ENCODE results near the gene ITGA5. TPM values are rescaled to one million over a fixed set of nuclear protein-coding genes. Genes with fewer than 3 reads are reported as not detected.

ITGA5 gene
- total and polyA plus RNA-seq, 5 donors from 2014 or later: 18.6 to 57.4 (median 23.8) TPM

DNA sequence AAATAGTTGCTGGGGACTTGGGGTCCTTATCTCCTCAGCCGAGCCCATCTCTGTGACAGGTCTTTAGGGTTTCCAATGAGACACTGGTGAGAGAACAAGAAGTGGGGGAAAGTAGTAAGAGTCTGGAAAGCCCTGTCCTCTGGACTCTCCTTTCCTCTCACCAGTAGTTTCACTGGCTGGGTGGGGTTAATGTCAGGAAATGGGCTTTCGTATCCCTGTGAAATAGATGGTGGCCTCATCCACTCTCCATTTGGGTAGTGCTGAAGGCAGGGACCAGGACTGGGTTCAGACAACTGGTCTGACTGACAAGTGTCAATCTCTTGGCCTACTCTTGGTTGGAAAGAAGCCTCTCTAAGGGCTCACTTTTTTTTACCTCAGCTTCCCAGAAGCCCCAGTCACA, 42.1 kb downstream of the ITGA5 start:
- H3K27me3 ChIP-seq (ENCODE audit: control insufficient read depth, insufficient read depth, low read length): no peaks in the 10 kb centered on the region
- peak overlapping the region in 1 of 3 donors; percentile 36 for H3K27ac Mint-ChIP-seq
- H3K9me3 ChIP-seq (ENCODE audit: control insufficient read depth in 2 of 2, low read length in 2 of 2): no peaks in the 10 kb centered on the region
- no peak overlapping the region for H3K4me3 ChIP-seq (ENCODE audit: low read depth, low read length)
- ATAC-seq (ENCODE audit: low read depth in 2 of 2) (no peak), DNase-seq (no peak)
- no peaks in the 10 kb centered on the region for H3K9me3 Mint-ChIP-seq
- H3K36me3 ChIP-seq (ENCODE audit: control insufficient read depth, insufficient read depth, low read length): no peaks in the 10 kb centered on the region
- peaks cover 0 to 15% (median 4%) of the 10 kb centered on the region in 4 donors for H3K4me1 Mint-ChIP-seq
- no peaks in the 10 kb centered on the region for H3K36me3 Mint-ChIP-seq
- H3K4me3 Mint-ChIP-seq: no peak overlapping the region
- peaks cover 4% of the 10 kb centered on the region for H3K4me1 ChIP-seq (ENCODE audit: control insufficient read depth, insufficient read depth, low read length, poor library complexity, severe bottlenecking)
- H3K27me3 Mint-ChIP-seq: peaks cover 4% of the 10 kb centered on the region
- H3K27ac ChIP-seq (ENCODE audit: insufficient read depth, low read length, poor library complexity, severe bottlenecking): no peak overlapping the region

DNA sequence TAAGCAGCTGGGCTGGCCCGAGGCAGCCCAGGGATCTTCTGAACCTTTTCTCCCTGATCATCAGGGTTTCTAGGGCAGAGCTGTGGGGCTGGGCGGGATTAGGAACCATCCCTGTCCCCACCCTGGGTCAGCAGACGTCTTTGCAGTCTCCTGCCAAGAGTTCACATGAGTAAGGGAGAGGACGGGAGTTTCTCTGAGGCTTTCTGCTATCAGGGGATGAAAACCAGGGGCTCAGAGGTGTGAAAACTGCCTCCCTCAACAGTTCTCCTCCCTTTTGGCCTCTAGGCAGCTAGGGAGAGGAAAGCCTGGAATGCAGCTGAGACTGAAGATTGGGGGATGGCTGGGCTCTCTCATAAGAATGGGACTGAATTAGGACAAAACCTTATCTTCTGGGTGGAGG, 42.5 kb downstream of the ITGA5 start:
- no peaks in the 10 kb centered on the region for H3K36me3 Mint-ChIP-seq
- no peak overlapping the region for H3K4me3 ChIP-seq (ENCODE audit: low read depth, low read length)
- no peak overlapping the region for H3K27ac ChIP-seq (ENCODE audit: insufficient read depth, low read length, poor library complexity, severe bottlenecking)
- no peaks in the 10 kb centered on the region for H3K9me3 ChIP-seq (ENCODE audit: control insufficient read depth in 2 of 2, low read length in 2 of 2)
- no peaks in the 10 kb centered on the region for H3K36me3 ChIP-seq (ENCODE audit: control insufficient read depth, insufficient read depth, low read length)
- no peak for DNase-seq
- ATAC-seq (ENCODE audit: low read depth in 2 of 2): no peak
- H3K27me3 ChIP-seq (ENCODE audit: control insufficient read depth, insufficient read depth, low read length): no peaks in the 10 kb centered on the region
- peaks cover 0 to 18% (median 6%) of the 10 kb centered on the region in 4 donors for H3K4me1 Mint-ChIP-seq
- peaks cover 4% of the 10 kb centered on the region for H3K4me1 ChIP-seq (ENCODE audit: control insufficient read depth, insufficient read depth, low read length, poor library complexity, severe bottlenecking)
- peaks cover 3% of the 10 kb centered on the region for H3K27me3 Mint-ChIP-seq
- H3K27ac Mint-ChIP-seq: peak overlapping the region in 1 of 3 donors; percentile 36
- no peaks in the 10 kb centered on the region for H3K9me3 Mint-ChIP-seq
- no peak overlapping the region for H3K4me3 Mint-ChIP-seq

DNA sequence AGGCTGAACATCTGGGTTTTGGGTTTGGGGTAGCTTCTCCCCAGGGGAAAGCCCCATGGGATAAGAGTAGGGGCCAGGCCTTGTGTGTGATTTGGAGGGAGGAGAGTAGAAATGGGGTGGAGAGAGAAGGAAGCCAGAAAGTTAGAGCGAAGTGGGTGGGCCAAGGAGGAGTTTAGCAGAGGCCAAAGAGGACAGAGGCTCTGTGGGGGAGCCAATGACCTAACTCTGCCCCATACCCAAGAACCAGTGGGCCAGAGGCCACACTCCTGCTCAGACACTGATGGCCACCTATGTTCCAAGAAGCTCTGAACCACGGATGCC, 43.8 kb downstream of the ITGA5 start:
- DNase-seq (no peak), ATAC-seq (ENCODE audit: low read depth in 2 of 2) (no peak)
- H3K4me1 ChIP-seq (ENCODE audit: control insufficient read depth, insufficient read depth, low read length, poor library complexity, severe bottlenecking): peaks cover 4% of the 10 kb centered on the region
- Mint-ChIP-seq H3K9me3 (no peaks in the 10 kb centered on the region), H3K4me1 (peaks cover 0 to 18% (median 6%) of the 10 kb centered on the region in 4 donors), H3K4me3 (no peak overlapping the region), H3K27ac (no peak overlapping the region), H3K36me3 (no peaks in the 10 kb centered on the region), H3K27me3 (no peaks in the 10 kb centered on the region)
- no peak overlapping the region for H3K4me3 ChIP-seq (ENCODE audit: low read depth, low read length)
- H3K27ac ChIP-seq (ENCODE audit: insufficient read depth, low read length, poor library complexity, severe bottlenecking): no peak overlapping the region
- H3K9me3 ChIP-seq (ENCODE audit: control insufficient read depth in 2 of 2, low read length in 2 of 2): no peaks in the 10 kb centered on the region
- H3K36me3 ChIP-seq (ENCODE audit: control insufficient read depth, insufficient read depth, low read length): no peaks in the 10 kb centered on the region
- H3K27me3 ChIP-seq (ENCODE audit: control insufficient read depth, insufficient read depth, low read length): no peaks in the 10 kb centered on the region

DNA sequence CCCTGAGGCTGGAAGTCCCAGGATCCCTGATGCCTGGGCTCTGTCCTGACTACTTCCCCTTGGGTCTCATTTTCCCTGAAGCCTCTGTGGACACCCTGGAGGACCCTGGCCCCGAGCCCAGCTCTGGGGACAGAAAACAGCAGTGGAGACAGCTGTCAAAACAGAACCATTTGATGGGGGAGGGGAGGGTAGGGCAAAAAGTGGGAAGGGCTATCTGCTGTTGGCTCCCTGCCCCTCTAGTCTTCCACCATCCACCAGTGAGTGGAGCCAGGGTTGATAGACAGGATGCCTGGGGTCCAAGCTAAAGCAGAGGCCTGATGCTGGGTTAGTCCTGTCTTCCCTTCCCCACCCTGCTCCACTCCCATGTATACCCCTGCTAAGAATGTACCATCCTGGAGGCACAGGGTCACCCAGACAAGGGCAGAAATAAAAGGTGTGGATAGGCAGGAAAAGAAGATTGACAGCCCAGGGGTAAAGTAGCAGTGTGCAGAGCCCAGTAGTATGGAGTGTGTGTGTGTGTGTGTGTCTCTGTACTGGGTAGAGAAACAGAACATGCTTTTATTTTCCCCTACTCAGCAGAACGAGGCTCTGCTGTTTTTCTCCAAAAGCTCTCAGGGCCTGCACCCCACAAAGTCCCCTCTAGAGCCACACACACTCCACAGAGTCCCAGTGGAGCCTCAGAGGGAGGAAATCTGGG, 44.4 kb downstream of the ITGA5 start:
- ATAC-seq (ENCODE audit: low read depth in 2 of 2) (no peak), DNase-seq (no peak)
- no peaks in the 10 kb centered on the region for H3K27me3 ChIP-seq (ENCODE audit: control insufficient read depth, insufficient read depth, low read length)
- no peak overlapping the region for H3K4me3 ChIP-seq (ENCODE audit: low read depth, low read length)
- no peak overlapping the region for H3K27ac ChIP-seq (ENCODE audit: insufficient read depth, low read length, poor library complexity, severe bottlenecking)
- no peaks in the 10 kb centered on the region for H3K9me3 Mint-ChIP-seq
- peaks cover 0 to 16% (median 4%) of the 10 kb centered on the region in 4 donors for H3K4me1 Mint-ChIP-seq
- no peak overlapping the region for H3K27ac Mint-ChIP-seq
- no peaks in the 10 kb centered on the region for H3K27me3 Mint-ChIP-seq
- H3K36me3 ChIP-seq (ENCODE audit: control insufficient read depth, insufficient read depth, low read length): no peaks in the 10 kb centered on the region
- no peaks in the 10 kb centered on the region for H3K36me3 Mint-ChIP-seq
- no peaks in the 10 kb centered on the region for H3K9me3 ChIP-seq (ENCODE audit: control insufficient read depth in 2 of 2, low read length in 2 of 2)
- peaks cover 4% of the 10 kb centered on the region for H3K4me1 ChIP-seq (ENCODE audit: control insufficient read depth, insufficient read depth, low read length, poor library complexity, severe bottlenecking)
- no peak overlapping the region for H3K4me3 Mint-ChIP-seq

DNA sequence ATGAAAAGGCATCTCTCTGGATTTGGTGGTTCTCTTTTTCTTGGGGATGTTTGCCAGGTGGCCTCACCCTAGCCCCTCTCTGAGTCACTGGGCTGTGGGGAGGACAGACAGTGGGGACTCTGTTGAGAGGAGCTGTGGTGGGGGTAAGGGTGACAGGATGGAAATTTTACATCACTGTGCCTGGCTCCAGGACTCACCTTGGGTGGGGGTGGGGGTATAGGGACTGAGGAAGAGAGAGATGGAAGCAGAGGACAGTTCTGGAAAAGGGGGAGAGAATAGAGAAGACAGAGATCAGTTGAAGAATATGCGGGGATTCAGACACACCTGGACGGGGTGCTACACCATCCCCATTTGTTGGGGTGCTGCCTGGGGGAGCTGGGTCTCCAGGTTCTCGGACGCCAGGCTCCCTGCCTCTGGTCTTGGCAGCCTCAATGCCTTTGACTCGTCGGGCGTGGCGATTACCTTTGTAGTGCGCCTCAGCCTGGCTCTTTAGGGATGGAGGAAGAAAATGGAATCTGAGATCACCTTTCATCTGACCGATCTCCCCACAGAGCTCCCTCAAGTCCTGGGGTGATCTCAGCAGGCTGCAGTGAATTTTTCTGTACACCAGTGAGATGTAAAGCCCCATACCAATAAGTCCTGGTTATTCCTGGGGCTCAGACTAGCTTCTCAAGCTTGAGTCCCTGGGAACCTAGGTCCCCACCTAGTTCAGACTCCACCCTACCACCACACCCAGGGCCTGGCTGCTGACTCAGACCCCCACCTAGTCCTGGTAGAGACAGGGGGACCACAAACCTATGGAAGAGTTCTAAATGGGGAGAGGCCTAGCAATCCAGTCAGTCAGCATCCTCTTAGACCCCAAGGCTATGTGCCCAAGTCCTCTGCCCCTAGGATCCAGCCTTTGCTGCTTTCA, 45.2 kb downstream of the ITGA5 start:
- no peak overlapping the region for H3K4me3 ChIP-seq (ENCODE audit: low read depth, low read length)
- ATAC-seq (ENCODE audit: low read depth in 2 of 2) (no peak), DNase-seq (no peak)
- no peaks in the 10 kb centered on the region for H3K36me3 ChIP-seq (ENCODE audit: control insufficient read depth, insufficient read depth, low read length)
- Mint-ChIP-seq H3K36me3 (no peaks in the 10 kb centered on the region), H3K27ac (peak overlapping the region in 1 of 3 donors; percentile 60), H3K27me3 (no peaks in the 10 kb centered on the region), H3K4me3 (no peak overlapping the region), H3K4me1 (peaks cover 0 to 15% (median 4%) of the 10 kb centered on the region in 4 donors), H3K9me3 (no peaks in the 10 kb centered on the region)
- no peaks in the 10 kb centered on the region for H3K27me3 ChIP-seq (ENCODE audit: control insufficient read depth, insufficient read depth, low read length)
- peaks cover 3% of the 10 kb centered on the region for H3K4me1 ChIP-seq (ENCODE audit: control insufficient read depth, insufficient read depth, low read length, poor library complexity, severe bottlenecking)
- H3K27ac ChIP-seq (ENCODE audit: insufficient read depth, low read length, poor library complexity, severe bottlenecking): no peak overlapping the region
- no peaks in the 10 kb centered on the region for H3K9me3 ChIP-seq (ENCODE audit: control insufficient read depth in 2 of 2, low read length in 2 of 2)

DNA sequence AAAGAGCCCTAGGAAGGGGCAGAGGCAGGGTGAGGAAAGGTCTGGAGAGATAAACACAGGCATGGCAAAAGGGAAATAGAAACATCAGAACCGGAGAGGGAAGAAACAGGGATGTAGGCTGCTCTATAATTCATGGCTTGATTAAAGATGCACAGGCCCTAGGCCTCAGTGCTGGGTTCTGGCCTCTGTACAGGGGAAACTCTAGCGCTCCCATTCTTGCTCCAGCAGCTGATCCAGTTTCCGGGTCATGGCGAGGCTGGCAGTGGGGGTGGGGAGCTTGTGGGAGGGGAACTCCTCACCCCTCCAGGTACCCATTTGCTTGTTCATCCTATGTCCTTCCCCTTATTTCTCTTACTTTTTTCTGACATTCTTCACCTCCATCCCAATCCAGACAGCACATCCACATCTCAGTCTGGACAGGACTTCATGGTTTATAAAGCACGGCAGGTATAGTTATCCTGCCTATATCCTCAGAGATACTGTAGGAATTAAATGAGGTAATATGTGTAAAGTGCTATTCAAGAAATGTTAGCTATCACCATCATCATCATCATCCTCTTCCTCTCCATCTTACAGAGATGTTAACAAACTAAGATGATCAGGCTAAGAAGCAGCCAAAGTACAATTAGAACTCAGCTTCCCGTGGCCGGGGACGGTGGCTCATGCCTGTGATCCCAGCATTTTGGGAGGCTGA, 46.8 kb downstream of the ITGA5 start:
- peaks cover 12% of the 10 kb centered on the region for H3K4me1 ChIP-seq (ENCODE audit: control insufficient read depth, insufficient read depth, low read length, poor library complexity, severe bottlenecking)
- no peak overlapping the region for H3K27ac ChIP-seq (ENCODE audit: insufficient read depth, low read length, poor library complexity, severe bottlenecking)
- DNase-seq (no peak), ATAC-seq (ENCODE audit: low read depth in 2 of 2) (no peak)
- no peak overlapping the region for H3K27ac Mint-ChIP-seq
- no peaks in the 10 kb centered on the region for H3K9me3 Mint-ChIP-seq
- H3K4me1 Mint-ChIP-seq: peaks cover 0 to 24% (median 10%) of the 10 kb centered on the region in 4 donors
- H3K36me3 ChIP-seq (ENCODE audit: control insufficient read depth, insufficient read depth, low read length): no peaks in the 10 kb centered on the region
- H3K27me3 ChIP-seq (ENCODE audit: control insufficient read depth, insufficient read depth, low read length): peaks cover 4% of the 10 kb centered on the region
- H3K9me3 ChIP-seq (ENCODE audit: control insufficient read depth in 2 of 2, low read length in 2 of 2): no peaks in the 10 kb centered on the region
- H3K4me3 Mint-ChIP-seq: no peak overlapping the region
- no peak overlapping the region for H3K4me3 ChIP-seq (ENCODE audit: low read depth, low read length)
- no peaks in the 10 kb centered on the region for H3K36me3 Mint-ChIP-seq
- H3K27me3 Mint-ChIP-seq: no peaks in the 10 kb centered on the region

DNA sequence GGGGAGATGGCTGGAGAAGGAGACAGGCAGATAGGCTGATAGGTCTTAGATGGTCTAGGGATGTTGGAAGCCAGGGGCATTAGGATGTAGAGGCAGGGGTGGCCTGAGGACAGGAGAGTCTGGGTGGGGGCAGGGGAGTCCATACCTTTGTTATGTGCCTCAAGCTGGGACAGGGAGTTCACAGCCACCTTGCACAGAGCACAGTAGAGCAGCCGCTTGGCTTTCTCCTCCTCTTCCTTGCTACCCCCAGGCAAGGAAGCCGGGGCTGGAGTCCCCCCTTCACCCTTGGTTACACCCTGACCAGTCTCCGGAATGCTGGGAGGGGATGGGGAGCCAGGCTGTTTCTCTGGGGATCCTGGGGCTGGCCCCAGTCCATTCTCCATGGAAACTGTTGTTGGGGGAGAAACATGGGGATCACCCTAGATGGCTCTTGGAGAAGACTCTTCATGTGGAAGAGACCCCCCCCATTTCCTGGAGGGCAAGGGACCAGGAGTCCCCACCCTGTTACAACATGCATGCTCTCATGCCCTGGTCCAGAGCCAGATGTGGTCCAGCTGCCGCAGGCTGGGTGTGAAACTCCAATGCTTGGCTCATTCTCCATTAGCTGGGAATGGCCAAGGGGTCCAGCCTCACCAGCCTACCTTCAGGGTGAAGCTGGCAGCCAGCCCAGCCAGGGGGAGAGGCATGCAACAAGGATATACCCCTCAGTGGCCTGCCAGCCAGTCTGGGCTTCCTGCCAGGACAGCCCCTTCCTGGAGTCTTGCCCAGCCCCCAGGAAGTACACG, 47.5 kb downstream of the ITGA5 start:
- H3K4me3 Mint-ChIP-seq: no peak overlapping the region
- no peaks in the 10 kb centered on the region for H3K9me3 ChIP-seq (ENCODE audit: control insufficient read depth in 2 of 2, low read length in 2 of 2)
- DNase-seq (no peak), ATAC-seq (ENCODE audit: low read depth in 2 of 2) (no peak)
- H3K36me3 Mint-ChIP-seq: no peaks in the 10 kb centered on the region
- no peaks in the 10 kb centered on the region for H3K9me3 Mint-ChIP-seq
- H3K4me3 ChIP-seq (ENCODE audit: low read depth, low read length): no peak overlapping the region
- no peak overlapping the region for H3K27ac ChIP-seq (ENCODE audit: insufficient read depth, low read length, poor library complexity, severe bottlenecking)
- H3K36me3 ChIP-seq (ENCODE audit: control insufficient read depth, insufficient read depth, low read length): no peaks in the 10 kb centered on the region
- H3K27me3 ChIP-seq (ENCODE audit: control insufficient read depth, insufficient read depth, low read length): peaks cover 6% of the 10 kb centered on the region
- peaks cover 0 to 24% (median 10%) of the 10 kb centered on the region in 4 donors for H3K4me1 Mint-ChIP-seq
- H3K4me1 ChIP-seq (ENCODE audit: control insufficient read depth, insufficient read depth, low read length, poor library complexity, severe bottlenecking): peaks cover 12% of the 10 kb centered on the region
- H3K27ac Mint-ChIP-seq: no peak overlapping the region
- peaks cover 5% of the 10 kb centered on the region for H3K27me3 Mint-ChIP-seq
